ENCODE data around the gene RPTOR.

- TF ChIP-seq SPI1 (IDR thresholded peaks at IDR 0.05; ENCODE audit: borderline replicate concordance, low read depth) (no peak), POLR2AphosphoS5 (IDR thresholded peaks at IDR 0.05; ENCODE audit: low read depth) (no peak), CTCF (IDR thresholded peaks at IDR 0.05; ENCODE audit: insufficient read depth, low read length) (no peak), REST (IDR thresholded peaks at IDR 0.05; ENCODE audit: insufficient replicate concordance, low read depth) (no peak)
Measured at GRCh38 chr17:80588702-80589383, 44.2 kb downstream of the RPTOR start.
